ENCODE results near the gene MAP6D1. TPM values are rescaled to one million over a fixed set of nuclear protein-coding genes. Genes with fewer than 3 reads are reported as not detected.
"Not testable (repeated sequence)": the region's sequence is repeated elsewhere in the genome, so short reads cannot be mapped to it uniquely, and the experiment has no call there.

MAP6D1 gene
- total RNA-seq, 1 donor = 3.5 TPM

- DNase-seq (ENCODE audit: low read depth) = peak; percentile 31
- TF ChIP-seq, protein P1, sequence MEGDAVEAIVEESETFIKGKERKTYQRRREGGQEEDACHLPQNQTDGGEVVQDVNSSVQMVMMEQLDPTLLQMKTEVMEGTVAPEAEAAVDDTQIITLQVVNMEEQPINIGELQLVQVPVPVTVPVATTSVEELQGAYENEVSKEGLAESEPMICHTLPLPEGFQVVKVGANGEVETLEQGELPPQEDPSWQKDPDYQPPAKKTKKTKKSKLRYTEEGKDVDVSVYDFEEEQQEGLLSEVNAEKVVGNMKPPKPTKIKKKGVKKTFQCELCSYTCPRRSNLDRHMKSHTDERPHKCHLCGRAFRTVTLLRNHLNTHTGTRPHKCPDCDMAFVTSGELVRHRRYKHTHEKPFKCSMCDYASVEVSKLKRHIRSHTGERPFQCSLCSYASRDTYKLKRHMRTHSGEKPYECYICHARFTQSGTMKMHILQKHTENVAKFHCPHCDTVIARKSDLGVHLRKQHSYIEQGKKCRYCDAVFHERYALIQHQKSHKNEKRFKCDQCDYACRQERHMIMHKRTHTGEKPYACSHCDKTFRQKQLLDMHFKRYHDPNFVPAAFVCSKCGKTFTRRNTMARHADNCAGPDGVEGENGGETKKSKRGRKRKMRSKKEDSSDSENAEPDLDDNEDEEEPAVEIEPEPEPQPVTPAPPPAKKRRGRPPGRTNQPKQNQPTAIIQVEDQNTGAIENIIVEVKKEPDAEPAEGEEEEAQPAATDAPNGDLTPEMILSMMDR (IDR thresholded peaks at IDR 0.05; ENCODE audit: insufficient read depth, low read depth, low read length) = no peak
Observed at GRCh38 chr3:183779896-183780465, 45.4 kb downstream of the MAP6D1 start.

GRCh38 chr3:183777016-183777618 lies 48.3 kb downstream of the MAP6D1 start:
- no peak overlapping the region for H3K4me3 ChIP-seq (ENCODE audit: low read depth, low read length)
- TF ChIP-seq, protein P1 (IDR thresholded peaks at IDR 0.05; ENCODE audit: insufficient read depth, low read depth, low read length) = no peak
- no peak for DNase-seq (ENCODE audit: low read depth)

More at GRCh38 chr3:183779896-183780465, 45.4 kb downstream of the MAP6D1 start:
- no peak overlapping the region for H3K4me3 ChIP-seq (ENCODE audit: low read depth, low read length)

- H3K4me3 ChIP-seq (ENCODE audit: low read depth, low read length); DNase-seq (ENCODE audit: low read depth): not testable (repeated sequence)
Observed at GRCh38 chr3:183776451-183776850, 48.9 kb downstream of the MAP6D1 start.

DNA sequence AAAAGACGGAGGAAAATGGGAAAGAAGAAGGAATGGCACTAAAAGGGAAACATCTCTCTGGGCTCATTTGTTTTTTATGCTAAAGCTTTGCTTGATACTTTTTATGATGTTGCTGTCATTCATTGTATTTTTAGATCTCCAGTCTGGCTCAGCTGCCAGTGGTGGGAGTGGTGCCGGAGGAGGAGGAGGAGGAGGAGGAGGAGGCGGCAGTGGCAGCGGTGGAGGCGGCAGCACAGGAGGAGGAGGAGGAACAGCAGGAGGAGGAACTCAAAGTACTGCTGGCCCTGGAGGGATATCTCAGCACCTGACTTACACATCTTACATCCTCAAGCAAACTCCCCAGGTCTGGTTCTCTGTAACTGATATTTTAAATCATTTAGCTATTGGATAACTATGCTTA lies 49.6 kb downstream of the MAP6D1 start:
- H3K4me3 ChIP-seq (ENCODE audit: low read depth, low read length) = no peak overlapping the region
- TF ChIP-seq, protein P1 (IDR thresholded peaks at IDR 0.05; ENCODE audit: insufficient read depth, low read depth, low read length) = no peak
- DNase-seq (ENCODE audit: low read depth) = no peak

DNA sequence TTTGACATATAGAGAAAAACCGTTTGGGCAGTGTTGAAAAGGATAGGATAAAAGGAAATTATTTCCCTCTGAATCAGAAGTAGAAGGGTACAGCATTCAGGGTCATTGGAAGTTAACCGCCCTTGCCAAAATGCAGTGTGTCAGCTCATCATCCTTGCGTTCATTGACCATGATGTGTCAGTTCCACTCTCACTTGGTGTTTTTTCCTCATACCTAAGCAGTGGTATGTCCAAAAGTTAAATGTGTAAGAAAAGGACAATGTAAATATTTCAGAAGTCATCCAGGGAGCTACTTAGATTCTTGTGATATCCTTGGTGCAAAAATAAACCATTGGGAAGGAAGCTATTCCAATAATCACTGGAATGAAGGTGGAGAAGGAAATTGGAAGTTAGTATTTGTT lies 50.7 kb downstream of the MAP6D1 start:
- TF ChIP-seq, protein P1 (IDR thresholded peaks at IDR 0.05; ENCODE audit: insufficient read depth, low read depth, low read length) = no peak
- H3K4me3 ChIP-seq (ENCODE audit: low read depth, low read length) = no peak overlapping the region
- DNase-seq (ENCODE audit: low read depth) = no peak

DNA sequence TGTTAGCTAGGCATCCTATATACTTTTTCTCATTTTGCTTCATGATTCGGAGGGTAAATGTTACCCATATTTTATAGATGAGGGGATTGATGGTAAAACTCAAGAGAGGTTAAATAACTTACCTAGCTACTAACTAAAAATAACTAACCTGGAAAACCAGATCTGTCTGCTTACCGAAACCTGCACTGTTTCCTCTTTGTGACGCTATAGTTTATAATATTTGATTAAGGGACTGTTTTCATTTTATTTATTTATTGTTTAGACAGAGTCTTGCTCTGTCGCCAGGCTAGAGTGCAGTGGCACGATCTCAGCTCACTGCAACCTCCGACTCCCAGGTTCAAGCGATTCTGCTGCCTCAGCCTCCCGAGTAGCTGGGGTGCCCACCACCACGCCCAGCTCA lies 55.9 kb downstream of the MAP6D1 start:
- DNase-seq (ENCODE audit: low read depth) = no peak
- H3K4me3 ChIP-seq (ENCODE audit: low read depth, low read length) = no peak overlapping the region
- TF ChIP-seq, protein P1 (IDR thresholded peaks at IDR 0.05; ENCODE audit: insufficient read depth, low read depth, low read length) = no peak

- no peak for DNase-seq (ENCODE audit: low read depth)
- TF ChIP-seq, protein P1 (IDR thresholded peaks at IDR 0.05; ENCODE audit: insufficient read depth, low read depth, low read length) = no peak
Observed at GRCh38 chr3:183768114-183768513, 57.3 kb downstream of the MAP6D1 start.

More at GRCh38 chr3:183768114-183768513, 57.3 kb downstream of the MAP6D1 start:
- no peak overlapping the region for H3K4me3 ChIP-seq (ENCODE audit: low read depth, low read length)
